ENCODE results near the gene LMBR1. TPM values are rescaled to one million over a fixed set of nuclear protein-coding genes. Genes with fewer than 3 reads are reported as not detected.

Gene LMBR1
- polyA plus RNA-seq, 1 experiment, result 20.8 TPM

GRCh38 chr7:156897673-156898072 lies 4.7 kb upstream of the LMBR1 start:
- POLR2A ChIA-PET, result no interaction called here
- TF ChIP-seq CTCF (IDR thresholded peaks at IDR 0.05; ENCODE audit: low read depth, low read length), result no peak
- no peak overlapping the region for H3K4me3 ChIP-seq (ENCODE audit: low read depth, low read length)

GRCh38 chr7:156896388-156897022 lies 3.5 kb upstream of the LMBR1 start:
- ChIA-PET POLR2A (no interaction called here), CTCF (no interaction called here)
- no peak overlapping the region for H3K27ac ChIP-seq (ENCODE audit: low read depth, low read length)
- TF ChIP-seq CTCF (IDR thresholded peaks at IDR 0.05; ENCODE audit: low read depth, low read length), result no peak
- H3K9me3 ChIP-seq (ENCODE audit: control insufficient read depth, insufficient read depth, low read length), result no peaks in the 10 kb centered on the region
- H3K4me3 ChIP-seq (ENCODE audit: low read depth, low read length), result no peak overlapping the region
- no peak for DNase-seq (ENCODE audit: low read depth, low spot score)
- H3K27me3 ChIP-seq (ENCODE audit: control insufficient read depth, insufficient read depth, low read length), result no peaks in the 10 kb centered on the region

More at GRCh38 chr7:156897673-156898072, 4.7 kb upstream of the LMBR1 start:
- CTCF ChIA-PET, result no interaction called here
- DNase-seq (ENCODE audit: low read depth, low spot score), result no peak
- Histone ChIP-seq H3K9me3 (ENCODE audit: control insufficient read depth, insufficient read depth, low read length) (no peaks in the 10 kb centered on the region), H3K27me3 (ENCODE audit: control insufficient read depth, insufficient read depth, low read length) (no peaks in the 10 kb centered on the region), H3K27ac (ENCODE audit: low read depth, low read length) (no peak overlapping the region)

GRCh38 chr7:156895024-156895780 lies 2.2 kb upstream of the LMBR1 start:
- POLR2A ChIA-PET, result no interaction called here
- no peak for DNase-seq (ENCODE audit: low read depth, low spot score)

GRCh38 chr7:156892081-156892800 lies 742 bp downstream of the LMBR1 start:
- Histone ChIP-seq H3K4me3 (ENCODE audit: low read depth, low read length) (peak overlapping the region; percentile 74), H3K27me3 (ENCODE audit: control insufficient read depth, insufficient read depth, low read length) (no peaks in the 10 kb centered on the region), H3K27ac (ENCODE audit: low read depth, low read length) (no peak overlapping the region), H3K9me3 (ENCODE audit: control insufficient read depth, insufficient read depth, low read length) (no peaks in the 10 kb centered on the region)
- POLR2A ChIA-PET, result no interaction called here
- CTCF ChIA-PET, result interaction anchor here (0.7 to 1.8 kb wide), 5 partner anchors 57 to 1090 kb away, joined by 4 to 7 read pairs (median 5); partner anchors contain the start of gene NOM1
- TF ChIP-seq CTCF (IDR thresholded peaks at IDR 0.05; ENCODE audit: low read depth, low read length), result no peak
- DNase-seq (ENCODE audit: low read depth, low spot score), result no peak

More at GRCh38 chr7:156895024-156895780, 2.2 kb upstream of the LMBR1 start:
- Histone ChIP-seq H3K27me3 (ENCODE audit: control insufficient read depth, insufficient read depth, low read length) (no peaks in the 10 kb centered on the region), H3K4me3 (ENCODE audit: low read depth, low read length) (no peak overlapping the region), H3K9me3 (ENCODE audit: control insufficient read depth, insufficient read depth, low read length) (no peaks in the 10 kb centered on the region), H3K27ac (ENCODE audit: low read depth, low read length) (no peak overlapping the region)
- CTCF ChIA-PET, result interaction anchor here (0.5 kb wide), 1 partner anchor 135 kb away, joined by 3 read pairs; no protein-coding TSS in a partner anchor
- TF ChIP-seq CTCF (IDR thresholded peaks at IDR 0.05; ENCODE audit: low read depth, low read length), result no peak

All from AG04450 (cell line).